GM18858 (cell line): ENCODE measurements around the gene ISL1.

Source experiments
- ATAC-seq: cut with Tn5 transposase; IDR thresholded peaks from one replicate; pipeline ENCODE4 v1.9.1; 2021; ENCODE audit not compliant: unreplicated experiment

ISL1 gene

DNA sequence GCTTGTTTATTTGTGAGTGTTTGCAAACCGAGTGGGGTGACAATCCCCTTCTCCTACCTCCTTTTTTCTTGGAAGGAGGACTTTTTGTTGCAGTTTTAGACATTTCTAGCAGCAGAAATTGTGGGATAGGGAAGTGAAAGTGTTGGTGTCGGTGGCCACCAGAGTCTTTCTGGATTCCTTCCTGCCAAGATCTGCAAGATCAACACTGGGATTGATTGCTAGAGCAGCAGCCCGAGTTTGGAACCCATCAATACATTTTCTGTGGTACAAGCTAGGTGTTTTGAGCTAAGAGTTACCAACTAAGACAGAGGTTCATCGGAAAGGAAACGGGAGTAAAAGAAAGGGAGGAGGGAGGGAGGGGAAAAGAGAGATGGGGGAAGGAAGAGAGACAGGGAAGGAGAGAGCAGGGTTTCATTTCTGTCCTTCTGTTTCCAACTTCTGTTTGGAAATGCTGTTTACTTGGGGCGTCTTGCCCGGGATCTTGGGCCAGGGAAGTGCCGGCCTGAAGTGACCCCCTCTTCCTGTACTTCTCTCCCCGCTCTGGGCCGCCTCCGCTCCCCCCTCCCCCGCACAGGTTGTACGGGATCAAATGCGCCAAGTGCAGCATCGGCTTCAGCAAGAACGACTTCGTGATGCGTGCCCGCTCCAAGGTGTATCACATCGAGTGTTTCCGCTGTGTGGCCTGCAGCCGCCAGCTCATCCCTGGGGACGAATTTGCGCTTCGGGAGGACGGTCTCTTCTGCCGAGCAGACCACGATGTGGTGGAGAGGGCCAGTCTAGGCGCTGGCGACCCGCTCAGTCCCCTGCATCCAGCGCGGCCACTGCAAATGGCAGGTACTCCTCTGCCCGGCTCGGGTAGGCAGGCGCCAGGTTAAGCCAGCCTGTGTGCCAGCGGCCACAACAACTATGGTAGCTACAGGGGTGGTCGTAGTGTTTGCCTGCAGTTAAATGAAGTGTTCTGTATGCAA lies 4.0 kb downstream of the ISL1 start:
- no peak for ATAC-seq

DNA sequence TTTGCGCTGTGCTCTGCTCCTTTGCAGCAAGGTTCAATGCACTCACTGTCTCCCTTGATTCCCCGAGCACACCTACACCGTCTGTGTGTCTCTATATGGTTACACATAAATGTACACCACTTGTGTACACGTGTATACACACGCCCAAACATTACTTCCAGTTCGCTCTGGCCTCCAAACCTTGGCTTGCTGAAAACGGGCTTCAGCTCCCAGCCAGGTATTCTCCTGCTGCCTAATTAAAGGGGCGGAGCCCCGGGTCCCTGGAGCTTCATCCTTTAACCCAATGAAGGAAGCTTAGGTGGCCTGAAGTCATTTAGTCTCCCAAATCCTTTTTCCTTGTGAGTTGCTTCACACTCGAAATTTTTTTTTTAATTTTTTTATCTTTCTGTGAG lies 4.6 kb downstream of the ISL1 start:
- no peak for ATAC-seq

DNA sequence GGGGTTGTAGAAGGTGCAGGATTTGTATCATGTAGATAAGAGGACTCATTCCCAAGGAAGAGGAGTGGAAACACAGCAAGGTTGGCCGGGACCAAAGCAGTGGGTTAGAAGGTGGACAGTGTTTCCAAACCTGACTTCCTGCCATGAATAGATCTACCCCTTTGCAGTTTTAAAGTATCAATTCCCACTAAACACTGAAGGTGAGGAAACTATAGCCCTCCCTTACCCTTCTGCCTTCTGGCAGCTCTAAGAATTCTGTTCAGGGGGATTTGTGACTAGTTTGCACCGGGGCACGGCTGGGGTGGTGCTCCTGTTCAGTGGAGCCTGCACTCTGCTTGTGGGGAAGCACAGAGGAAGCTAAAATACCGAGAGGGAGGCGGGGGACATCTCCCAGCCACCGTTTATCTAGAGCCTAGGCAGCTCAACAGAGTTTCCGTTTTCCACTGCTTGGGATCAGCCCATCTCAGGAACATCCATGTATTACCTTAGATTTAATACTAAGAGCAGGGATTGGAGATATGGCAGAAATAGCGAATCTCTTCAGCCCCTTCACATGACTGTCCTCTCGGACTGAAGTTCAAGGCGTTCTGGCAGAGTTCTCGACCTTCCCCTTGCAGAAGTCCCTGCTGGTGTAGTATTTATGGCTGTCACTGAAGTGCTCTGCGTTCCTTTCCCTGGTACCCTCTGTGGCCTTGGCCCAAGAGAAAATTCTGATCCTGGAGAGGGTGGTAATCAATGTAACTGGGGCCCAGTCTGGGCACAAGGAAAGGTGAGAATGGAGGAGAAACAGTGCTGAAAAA lies 5.4 kb downstream of the ISL1 start:
- ATAC-seq = no peak

- no peak for ATAC-seq
Measured at GRCh38 chr5:51389288-51389576, 6.0 kb downstream of the ISL1 start.

DNA sequence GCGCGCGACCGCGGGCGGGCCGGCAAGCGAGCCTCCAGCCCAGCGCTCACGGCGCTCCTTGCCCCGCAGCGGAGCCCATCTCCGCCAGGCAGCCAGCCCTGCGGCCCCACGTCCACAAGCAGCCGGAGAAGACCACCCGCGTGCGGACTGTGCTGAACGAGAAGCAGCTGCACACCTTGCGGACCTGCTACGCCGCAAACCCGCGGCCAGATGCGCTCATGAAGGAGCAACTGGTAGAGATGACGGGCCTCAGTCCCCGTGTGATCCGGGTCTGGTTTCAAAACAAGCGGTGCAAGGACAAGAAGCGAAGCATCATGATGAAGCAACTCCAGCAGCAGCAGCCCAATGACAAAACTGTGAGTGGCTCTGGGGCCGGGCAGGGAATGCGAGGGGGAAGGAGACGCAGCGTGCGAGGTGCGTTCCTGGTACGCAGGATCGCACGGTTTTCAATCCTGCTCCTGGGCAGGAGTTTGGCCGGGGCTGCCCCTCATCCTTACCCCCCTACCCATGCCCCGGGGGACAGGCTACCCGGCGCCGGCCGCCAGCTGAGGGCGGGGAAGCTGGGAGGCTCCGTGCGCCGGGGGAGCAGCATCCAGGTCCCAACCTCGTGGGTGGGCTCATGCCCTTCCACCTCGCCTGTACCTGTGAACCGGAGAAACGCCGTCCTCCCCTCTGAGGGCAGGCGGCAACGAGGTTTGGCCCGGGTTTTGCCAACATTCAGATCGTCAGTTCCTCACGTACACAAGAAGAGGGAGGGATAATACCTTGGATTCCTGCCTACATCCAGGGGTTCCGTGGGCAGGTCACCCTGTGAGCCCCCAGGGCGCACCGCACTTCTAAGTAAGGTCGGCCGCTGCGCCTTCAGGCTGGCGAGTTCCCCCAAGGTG lies 6.6 kb downstream of the ISL1 start:
- no peak for ATAC-seq

GRCh38 chr5:51391175-51391574 lies 7.9 kb downstream of the ISL1 start:
- ATAC-seq = no peak

- no peak for ATAC-seq
Measured at GRCh38 chr5:51392689-51393199, 9.5 kb downstream of the ISL1 start.

GRCh38 chr5:51394609-51395008 lies 11.4 kb downstream of the ISL1 start:
- no peak for ATAC-seq

DNA sequence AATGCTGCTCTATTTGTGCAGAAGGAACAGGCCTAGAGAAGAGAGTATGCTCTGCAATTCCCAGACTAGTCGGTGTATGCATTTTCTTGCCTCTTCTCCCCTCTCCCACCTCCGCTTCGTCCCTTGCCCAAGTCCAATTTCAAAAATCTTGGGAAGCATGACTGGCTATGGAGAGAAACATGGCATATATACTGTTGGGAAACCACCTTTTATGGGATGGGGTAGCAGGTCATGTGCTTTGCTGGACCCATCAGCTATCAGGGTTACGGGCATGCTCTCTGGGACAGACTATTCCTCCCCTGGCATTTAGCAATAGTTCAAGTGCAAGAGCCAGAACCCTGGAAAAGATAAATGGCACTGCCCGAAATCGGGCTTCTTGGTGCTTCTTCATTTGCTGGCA lies 12.0 kb downstream of the ISL1 start:
- ATAC-seq = no peak

GRCh38 chr5:51395666-51396356 lies 12.6 kb downstream of the ISL1 start:
- ATAC-seq = no peak

DNA sequence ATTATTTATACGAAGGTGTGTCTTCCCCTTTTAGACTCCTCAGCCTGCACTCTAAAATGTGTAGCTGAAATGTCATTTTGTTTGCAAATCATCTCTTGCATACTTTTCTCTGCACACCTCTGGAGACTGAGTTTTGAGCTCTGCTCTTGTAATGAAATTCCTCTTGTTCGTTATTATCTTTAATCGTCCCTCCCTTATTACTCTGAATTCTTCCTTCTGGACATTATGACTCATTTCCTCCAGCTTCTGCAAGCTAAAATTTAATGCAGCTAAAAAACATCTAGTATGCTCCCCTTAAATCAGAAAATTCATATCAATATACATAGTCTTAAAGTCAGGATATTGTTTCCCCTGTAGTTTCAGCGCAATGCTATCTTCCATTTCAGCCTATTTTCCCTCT lies 13.5 kb downstream of the ISL1 start:
- ATAC-seq = no peak

GRCh38 chr5:51397996-51398395 lies 14.7 kb downstream of the ISL1 start:
- no peak for ATAC-seq

GRCh38 chr5:51398875-51399642 lies 15.8 kb downstream of the ISL1 start:
- no peak for ATAC-seq

DNA sequence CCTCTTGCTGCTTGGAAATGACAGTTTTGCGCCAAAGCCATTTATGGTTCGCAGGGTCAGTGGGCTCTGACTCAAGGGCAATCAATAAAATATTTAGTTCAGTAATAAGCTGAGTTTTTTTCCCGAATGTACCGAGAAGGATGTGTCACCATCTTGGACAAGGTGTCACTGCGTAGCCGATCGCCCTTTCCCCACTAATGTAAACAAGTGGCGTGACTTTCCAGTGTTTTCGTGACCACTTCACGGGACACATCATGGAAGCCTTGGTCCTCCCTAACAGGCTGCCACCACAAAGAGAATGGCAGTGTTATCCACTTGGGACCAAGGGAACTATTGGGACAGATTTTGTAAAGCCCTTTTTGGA lies 16.4 kb downstream of the ISL1 start:
- ATAC-seq = no peak

- ATAC-seq = no peak
Measured at GRCh38 chr5:51404255-51404654, 21.0 kb downstream of the ISL1 start.

- no peak for ATAC-seq
Measured at GRCh38 chr5:51411921-51412325, 28.7 kb downstream of the ISL1 start.

- no peak for ATAC-seq
Measured at GRCh38 chr5:51414516-51414915, 31.3 kb downstream of the ISL1 start.

DNA sequence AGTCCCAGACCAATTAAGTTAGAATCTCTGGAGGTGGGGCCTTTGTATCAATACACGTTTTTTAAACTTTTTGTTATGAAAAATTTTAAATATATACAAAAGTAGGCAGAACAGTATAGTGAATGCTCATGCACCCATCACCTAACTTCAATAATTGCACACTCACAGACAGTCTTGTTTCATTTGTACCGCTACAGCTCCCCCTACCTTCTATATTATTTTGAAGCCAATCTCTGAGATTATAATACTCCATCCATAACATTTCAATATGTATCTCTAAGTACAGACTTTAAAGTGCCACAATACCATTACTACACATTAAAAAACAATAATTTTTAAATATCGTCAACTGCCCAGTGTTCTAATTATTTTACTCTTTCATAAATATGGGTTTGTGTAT lies 32.9 kb downstream of the ISL1 start:
- no peak for ATAC-seq

GRCh38 chr5:51433052-51433710 lies 49.9 kb downstream of the ISL1 start:
- no peak for ATAC-seq
